Anterior cingulate cortex (tissue), 58 donors: ENCODE data around the gene NDP.

Experiments
- DNase-seq, 58 donors: peaks; one replicate each; lab custom pipeline; 2025; lab: John Stamatoyannopoulos, UW

NDP gene

DNA sequence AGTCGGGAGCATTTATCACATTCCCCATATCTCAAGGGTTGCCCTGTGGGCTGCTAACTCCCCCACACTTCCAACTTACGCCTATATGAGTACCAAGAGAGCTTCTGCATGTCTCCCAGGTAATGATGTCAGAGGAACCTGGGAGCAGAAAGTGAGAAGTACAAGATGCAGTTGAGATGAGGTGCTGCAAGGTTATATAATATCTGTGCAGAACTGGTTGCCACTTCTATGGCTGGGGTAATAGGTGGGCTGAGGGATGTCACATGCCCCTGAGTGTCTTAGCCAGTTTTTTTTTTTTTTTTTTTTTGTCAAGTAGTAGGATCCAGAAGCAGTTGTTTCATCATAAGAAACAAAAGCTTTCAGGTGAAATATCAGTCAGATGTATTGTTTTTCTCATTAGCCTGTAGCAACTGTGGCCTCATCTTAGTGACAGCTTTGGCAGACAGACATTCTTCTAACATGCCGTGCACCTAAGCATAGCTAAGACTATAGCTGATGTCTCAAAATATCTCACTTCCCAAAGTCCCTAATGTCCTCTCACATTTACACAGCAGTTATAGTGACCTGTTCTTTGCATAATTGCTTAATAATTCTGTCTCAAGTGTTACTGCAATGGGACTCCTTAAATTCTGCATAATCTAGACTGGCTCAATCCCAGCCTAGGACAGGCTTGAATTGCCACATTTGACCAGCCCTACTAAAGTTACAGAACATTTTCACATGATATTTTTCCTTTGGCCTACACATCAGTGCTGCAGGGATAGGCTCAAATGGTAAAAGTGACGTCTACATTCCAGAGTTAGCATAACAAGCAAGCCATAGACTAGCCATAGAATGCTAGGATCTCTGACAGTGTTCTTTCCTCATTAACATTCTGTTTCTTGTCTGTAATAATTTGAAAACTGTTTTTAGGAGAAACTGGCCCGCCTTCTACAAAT, 73.0 kb downstream of the NDP start:
- peak in 1 of 58 donors; percentile 1 for DNase-seq
